ENCODE data around the gene LSM3.

The LSM3 gene

DNA sequence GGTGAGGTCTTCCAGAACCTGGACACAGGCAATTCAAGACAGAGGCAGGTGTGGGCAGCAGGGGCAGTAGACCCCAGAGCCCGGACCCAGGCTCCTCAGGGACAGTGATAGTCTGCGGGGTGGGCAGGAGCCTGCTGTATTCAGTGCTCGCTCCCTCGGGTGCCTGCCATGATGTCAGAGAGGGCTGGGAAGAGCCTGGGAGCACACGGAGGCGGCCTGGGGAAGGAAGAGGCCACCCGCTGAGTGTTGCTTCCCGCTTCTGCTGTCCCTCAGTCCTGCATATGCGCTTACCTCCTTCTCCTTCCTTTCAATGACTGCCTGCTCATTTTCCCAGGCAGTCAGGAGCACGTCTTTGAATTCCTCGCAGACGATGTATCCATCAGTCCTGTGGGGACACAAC lies 31.0 kb upstream of the LSM3 start:
- DNase-seq (ENCODE audit: low spot score) = peak; percentile 50
- Histone ChIP-seq H3K4me3 (no peak overlapping the region), H3K27ac (peak overlapping the region; percentile 30 to 76)
- TF ChIP-seq, protein P1, sequence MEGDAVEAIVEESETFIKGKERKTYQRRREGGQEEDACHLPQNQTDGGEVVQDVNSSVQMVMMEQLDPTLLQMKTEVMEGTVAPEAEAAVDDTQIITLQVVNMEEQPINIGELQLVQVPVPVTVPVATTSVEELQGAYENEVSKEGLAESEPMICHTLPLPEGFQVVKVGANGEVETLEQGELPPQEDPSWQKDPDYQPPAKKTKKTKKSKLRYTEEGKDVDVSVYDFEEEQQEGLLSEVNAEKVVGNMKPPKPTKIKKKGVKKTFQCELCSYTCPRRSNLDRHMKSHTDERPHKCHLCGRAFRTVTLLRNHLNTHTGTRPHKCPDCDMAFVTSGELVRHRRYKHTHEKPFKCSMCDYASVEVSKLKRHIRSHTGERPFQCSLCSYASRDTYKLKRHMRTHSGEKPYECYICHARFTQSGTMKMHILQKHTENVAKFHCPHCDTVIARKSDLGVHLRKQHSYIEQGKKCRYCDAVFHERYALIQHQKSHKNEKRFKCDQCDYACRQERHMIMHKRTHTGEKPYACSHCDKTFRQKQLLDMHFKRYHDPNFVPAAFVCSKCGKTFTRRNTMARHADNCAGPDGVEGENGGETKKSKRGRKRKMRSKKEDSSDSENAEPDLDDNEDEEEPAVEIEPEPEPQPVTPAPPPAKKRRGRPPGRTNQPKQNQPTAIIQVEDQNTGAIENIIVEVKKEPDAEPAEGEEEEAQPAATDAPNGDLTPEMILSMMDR (IDR thresholded peaks at IDR 0.05) = no peak

DNA sequence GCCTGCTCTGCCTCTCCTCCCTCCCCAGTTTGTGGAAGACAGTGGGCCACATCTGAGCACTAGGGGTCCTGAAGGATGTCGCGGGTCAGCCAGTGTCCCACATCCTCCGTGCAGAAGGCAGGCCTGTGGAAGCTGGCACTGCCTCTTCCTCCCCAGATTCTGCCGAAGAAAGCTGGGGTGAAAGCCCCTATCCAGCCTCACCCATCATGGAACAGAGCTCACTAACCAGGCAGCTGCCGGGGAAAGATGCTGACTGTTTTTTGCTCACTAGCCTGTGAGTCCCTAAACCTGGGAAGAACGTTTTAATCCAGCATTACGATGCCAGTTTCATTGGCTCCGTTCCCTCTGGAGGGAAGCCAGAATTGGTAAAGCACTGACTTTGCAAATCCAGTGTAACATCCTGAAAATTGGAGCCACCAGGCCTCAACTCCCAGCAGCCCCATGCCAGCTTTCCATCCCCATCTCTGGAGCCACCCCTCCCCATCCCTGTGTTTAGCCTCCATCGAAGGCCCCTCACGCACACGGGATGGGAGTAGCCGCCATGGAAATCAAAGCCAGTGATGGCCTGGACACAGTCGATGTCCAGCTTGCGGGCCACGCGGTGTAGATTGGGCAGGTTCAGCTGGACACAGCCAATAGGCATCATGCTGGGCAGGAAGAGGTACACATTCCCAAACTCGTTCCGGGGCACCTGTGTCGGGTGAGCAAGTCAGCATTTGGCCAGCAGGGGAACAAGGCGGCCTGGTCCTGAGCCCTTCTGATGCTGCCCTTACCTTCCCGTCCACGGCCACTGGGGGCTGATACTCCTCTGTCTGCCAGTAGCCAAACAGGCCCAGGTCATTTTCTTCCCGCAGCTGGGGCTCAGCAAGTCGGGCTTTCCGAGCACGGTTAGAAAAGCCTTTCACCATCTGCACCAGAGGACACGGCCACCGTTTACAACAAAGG lies 30.3 kb upstream of the LSM3 start:
- H3K27ac ChIP-seq = peak overlapping the region; percentile 30 to 76
- TF ChIP-seq, protein P1 (IDR thresholded peaks at IDR 0.05) = no peak
- DNase-seq (ENCODE audit: low spot score) = peak; percentile 68

DNA sequence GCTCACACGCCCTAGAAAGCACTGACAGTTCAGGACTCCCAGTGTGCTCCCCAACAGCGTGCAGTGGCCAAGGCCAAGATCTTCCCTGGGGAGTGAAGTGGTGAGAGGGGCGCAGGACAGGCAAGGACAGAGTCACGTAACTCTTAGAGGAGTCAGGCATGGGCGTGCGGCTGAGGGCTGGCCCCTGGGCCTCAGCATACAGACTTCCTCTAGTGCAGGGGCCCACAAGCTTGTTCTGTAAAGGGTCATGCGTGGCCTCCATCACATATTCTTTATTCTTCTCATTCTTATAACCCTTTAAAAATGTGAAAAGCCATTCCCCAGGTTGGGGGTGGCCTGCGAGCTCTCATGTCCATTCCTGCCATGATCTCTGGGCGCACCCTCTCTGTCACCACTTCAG lies 28.5 kb upstream of the LSM3 start:
- TF ChIP-seq, protein P1 (IDR thresholded peaks at IDR 0.05) = no peak
- H3K4me3 ChIP-seq = no peak overlapping the region
- H3K27ac ChIP-seq = no peak overlapping the region
- no peak for DNase-seq (ENCODE audit: low spot score)

More for the DNA sequence above, 30.3 kb upstream of the LSM3 start:
- H3K4me3 ChIP-seq = no peak overlapping the region

DNA sequence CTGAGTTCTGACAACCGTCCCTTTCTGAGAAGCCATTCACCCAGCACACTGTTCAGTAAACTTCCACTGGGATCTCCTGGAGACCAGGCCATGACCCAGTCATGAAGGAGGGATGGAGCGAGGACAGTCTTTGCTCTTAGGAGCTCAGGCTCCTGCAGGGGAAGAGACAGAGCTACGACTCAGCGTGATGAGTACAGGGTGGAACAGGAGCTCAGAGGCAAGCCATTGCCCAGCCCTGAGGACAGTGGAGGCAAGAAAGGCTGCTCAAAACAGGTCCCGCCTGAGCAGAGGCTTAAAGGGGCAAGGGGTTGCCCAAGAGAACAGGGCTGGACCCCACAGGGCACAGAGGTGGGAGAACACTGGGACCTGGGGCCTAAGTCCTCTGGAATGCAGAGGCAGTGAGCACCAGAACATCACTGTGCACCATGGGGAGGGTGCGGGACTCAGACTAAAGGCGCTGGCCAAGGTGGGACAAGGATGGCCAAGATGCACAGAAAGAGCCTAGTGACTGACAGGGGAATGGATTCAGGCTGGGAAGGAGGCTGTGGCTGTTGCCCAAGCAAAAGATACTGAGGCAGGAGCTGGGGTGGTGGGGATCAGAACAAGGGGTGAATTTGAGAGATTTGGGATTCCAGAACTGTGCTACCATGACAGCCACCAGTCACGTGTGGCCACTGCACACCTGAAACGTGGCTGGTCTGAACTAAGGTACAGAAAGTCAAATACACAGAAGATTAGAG lies 28.0 kb upstream of the LSM3 start:
- H3K4me3 ChIP-seq = no peak overlapping the region
- no peak for DNase-seq (ENCODE audit: low spot score)
- TF ChIP-seq, protein P1 (IDR thresholded peaks at IDR 0.05) = no peak
- H3K27ac ChIP-seq = no peak overlapping the region

DNA sequence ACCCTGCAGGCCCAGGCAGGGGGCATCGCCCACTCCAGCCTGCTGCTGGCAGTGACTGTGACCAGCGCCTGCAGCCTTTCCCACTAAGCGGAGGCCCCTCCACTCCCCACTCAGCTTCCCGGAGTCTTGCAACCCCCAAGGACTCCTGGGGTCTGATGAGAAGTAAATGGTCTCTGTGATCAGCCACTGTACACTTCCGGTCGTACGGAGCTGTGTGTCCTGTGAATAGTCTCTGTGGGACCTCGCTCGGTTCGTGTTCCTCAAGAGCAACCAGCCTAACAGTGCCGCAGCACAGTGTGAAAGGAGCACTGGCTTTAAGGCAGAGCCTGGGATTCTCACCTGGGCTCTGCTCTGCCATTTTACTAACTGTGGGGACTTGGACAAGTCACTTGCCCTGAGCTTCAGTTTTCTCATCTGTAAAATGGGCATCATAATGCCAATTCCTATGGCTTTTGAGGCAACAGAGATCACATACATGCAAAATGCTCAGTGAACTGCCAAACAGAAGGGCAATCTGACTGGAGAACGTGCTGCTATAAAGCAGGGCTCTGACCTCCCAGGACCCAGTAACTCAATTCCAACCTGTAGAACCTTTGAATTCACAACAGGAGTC lies 27.0 kb upstream of the LSM3 start:
- DNase-seq (ENCODE audit: low spot score) = no peak

DNA sequence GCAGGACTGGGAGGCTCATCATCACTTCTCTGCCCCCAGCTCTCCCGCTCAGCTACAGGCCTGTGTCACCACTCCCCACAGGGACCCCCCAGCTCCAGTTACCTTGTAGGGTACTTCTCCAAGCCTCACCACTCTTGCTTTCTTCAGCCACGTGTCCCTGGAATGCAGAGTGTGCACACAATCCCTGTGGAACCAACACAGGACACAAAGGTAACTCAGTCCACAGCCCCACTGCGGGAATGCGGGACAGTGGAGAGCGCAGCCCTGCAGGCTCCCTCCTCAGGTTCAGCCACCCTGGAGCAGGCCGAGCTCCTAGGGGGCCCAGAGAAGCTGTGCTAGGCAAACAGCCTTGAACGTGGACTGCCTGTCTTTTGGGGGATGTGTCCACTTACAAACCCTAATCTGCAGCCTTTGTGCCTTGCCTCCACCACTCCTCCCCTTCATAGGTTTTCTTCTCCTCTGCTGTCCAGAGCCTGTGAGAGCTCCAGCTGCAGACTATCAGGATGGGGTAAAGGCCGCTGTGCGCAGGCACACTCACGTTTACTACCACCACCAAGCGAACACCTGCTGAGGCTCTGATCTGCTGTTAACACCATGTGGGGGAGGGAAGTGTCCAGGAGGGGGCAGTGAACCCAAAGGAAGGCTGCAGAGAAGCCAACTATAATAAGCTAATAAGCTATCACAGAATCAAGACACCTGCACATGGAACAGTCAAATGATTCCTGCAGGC lies 26.2 kb upstream of the LSM3 start:
- no peak for DNase-seq (ENCODE audit: low spot score)
- no peak overlapping the region for H3K4me3 ChIP-seq
- no peak overlapping the region for H3K27ac ChIP-seq
- TF ChIP-seq, protein P1 (IDR thresholded peaks at IDR 0.05) = no peak

More for the DNA sequence above, 27.0 kb upstream of the LSM3 start:
- Histone ChIP-seq H3K27ac (no peak overlapping the region), H3K4me3 (no peak overlapping the region)
- TF ChIP-seq, protein P1 (IDR thresholded peaks at IDR 0.05) = no peak
